Mesenchymal stem cell (in vitro differentiated cells and primary cell): ENCODE results near the gene PRRT1B.

Source experiments
- DNase-seq: peaks from one replicate; pipeline ENCODE4 v3.0.0-alpha.2; 2013
- H2AFZ ChIP-seq: one replicate; pipeline ENCODE4 v1.6.1; 2013; ENCODE audit warnings: low read depth, mild to moderate bottlenecking, control low read depth, inconsistent platforms, low read length, moderate library complexity
- H2AK5ac ChIP-seq: 2 replicates; pipeline ENCODE4 v1.6.1; 2013; ENCODE audit warnings: low read length, moderate library complexity, mild to moderate bottlenecking, inconsistent platforms; ENCODE audit not compliant: severe bottlenecking
- H2BK120ac ChIP-seq: one replicate; pipeline ENCODE4 v1.6.1; 2013; ENCODE audit warnings: low read depth, mild to moderate bottlenecking, inconsistent platforms, low read length, moderate library complexity
- H2BK12ac ChIP-seq, 2 experiments: one replicate each; pipeline ENCODE4 v1.6.1; 2013; ENCODE audit warnings: inconsistent platforms in 2 of 2, low read length in 2 of 2, mild to moderate bottlenecking in 2 of 2, moderate library complexity in 2 of 2, control low read depth in 1 of 2
- H2BK15ac ChIP-seq: one replicate; pipeline ENCODE4 v1.6.1; 2013; ENCODE audit warnings: mild to moderate bottlenecking, low read depth, inconsistent platforms; ENCODE audit not compliant: poor library complexity, severe bottlenecking
- H2BK5ac ChIP-seq: 2 replicates; pipeline ENCODE4 v1.6.1; 2013; ENCODE audit warnings: low read depth, mild to moderate bottlenecking, low read length, control low read depth, inconsistent platforms; ENCODE audit not compliant: poor library complexity, severe bottlenecking
- H3K14ac ChIP-seq, 2 experiments: one replicate each; pipeline ENCODE4 v1.6.1; 2013; ENCODE audit warnings: inconsistent platforms in 2 of 2, low read length in 2 of 2, control low read depth in 1 of 2, mild to moderate bottlenecking in 1 of 2, moderate library complexity in 1 of 2
- H3K18ac ChIP-seq, 2 experiments: one replicate each; pipeline ENCODE4 v1.6.1; 2013; ENCODE audit warnings: inconsistent platforms in 2 of 2, low read length in 2 of 2, control low read depth in 1 of 2, low read depth in 1 of 2, mild to moderate bottlenecking in 1 of 2
- H3K23ac ChIP-seq, 2 experiments: one replicate each; pipeline ENCODE4 v1.6.1; 2013; ENCODE audit warnings: inconsistent platforms in 2 of 2, low read length in 2 of 2, mild to moderate bottlenecking in 2 of 2, moderate library complexity in 2 of 2, control low read depth in 1 of 2
- H3K27ac ChIP-seq: 2 replicates; pipeline ENCODE4 v1.5.1; 2013; ENCODE audit warnings: mild to moderate bottlenecking, moderate library complexity, low read length, control low read depth, inconsistent platforms; ENCODE audit not compliant: poor library complexity, severe bottlenecking
- H3K27me3 ChIP-seq, 2 experiments: 2 replicates each; pipeline versions ENCODE4 v1.6.1 to v1.7.0; 2013; ENCODE audit warnings: low read length in 2 of 2, mild to moderate bottlenecking in 2 of 2, moderate library complexity in 2 of 2, control low read depth in 1 of 2, inconsistent platforms in 1 of 2; ENCODE audit not compliant: control insufficient read depth in 1 of 2, insufficient read depth in 1 of 2
- H3K36me3 ChIP-seq, 2 experiments: 2 replicates each; pipeline versions ENCODE4 v1.6.1 to v1.7.0; 2013; ENCODE audit warnings: low read length in 2 of 2, control low read depth in 1 of 2, inconsistent platforms in 1 of 2, low read depth in 1 of 2, mild to moderate bottlenecking in 1 of 2; ENCODE audit not compliant: insufficient read depth in 2 of 2, control insufficient read depth in 1 of 2
- H3K4ac ChIP-seq, 2 experiments: one replicate each; pipeline ENCODE4 v1.6.1; 2013; ENCODE audit warnings: inconsistent platforms in 2 of 2, low read length in 2 of 2, mild to moderate bottlenecking in 2 of 2, moderate library complexity in 2 of 2, control low read depth in 1 of 2, low read depth in 1 of 2
- H3K4me1 ChIP-seq: 2 replicates; pipeline ENCODE4 v1.6.1; 2013; ENCODE audit warnings: low read depth, low read length, control low read depth; ENCODE audit not compliant: control insufficient read depth, insufficient read depth
- H3K4me2 ChIP-seq: 2 replicates; pipeline ENCODE4 v1.6.1; 2013; ENCODE audit warnings: low read length, mild to moderate bottlenecking, inconsistent platforms; ENCODE audit not compliant: poor library complexity, severe bottlenecking
- H3K4me3 ChIP-seq, 2 experiments: 2 replicates each; pipeline versions ENCODE4 v1.5.1 to v1.7.0; 2013; ENCODE audit warnings: low read length in 2 of 2, mild to moderate bottlenecking in 2 of 2, control low read depth in 1 of 2, low read depth in 1 of 2; ENCODE audit not compliant: insufficient read depth in 1 of 2
- H3K79me1 ChIP-seq: replicated peaks from 2 replicates; pipeline ENCODE4 v1.6.1; 2013; ENCODE audit warnings: mild to moderate bottlenecking, control low read depth, low read length, inconsistent platforms; ENCODE audit not compliant: poor library complexity, severe bottlenecking
- H3K9ac ChIP-seq: 2 replicates; pipeline ENCODE4 v1.7.0; 2013; ENCODE audit warnings: mild to moderate bottlenecking, low read length, moderate library complexity
- H3K9me3 ChIP-seq: 2 replicates; pipeline ENCODE4 v1.7.0; 2013; ENCODE audit warnings: mild to moderate bottlenecking, low read length; ENCODE audit not compliant: control insufficient read depth
- H4K8ac ChIP-seq: one replicate; pipeline ENCODE4 v1.6.1; 2013; ENCODE audit warnings: inconsistent platforms, mild to moderate bottlenecking, low read length, moderate library complexity
- H4K91ac ChIP-seq: one replicate; pipeline ENCODE4 v1.6.1; 2013; ENCODE audit warnings: mild to moderate bottlenecking, low read length, inconsistent platforms
- WGBS: methylation state at CpG from one replicate; pipeline ENCODE4 v1.1.7; 2013; ENCODE audit warnings: mixed read lengths; 5-methylcytosine and 5-hydroxymethylcytosine counted together

The PRRT1B gene

DNA sequence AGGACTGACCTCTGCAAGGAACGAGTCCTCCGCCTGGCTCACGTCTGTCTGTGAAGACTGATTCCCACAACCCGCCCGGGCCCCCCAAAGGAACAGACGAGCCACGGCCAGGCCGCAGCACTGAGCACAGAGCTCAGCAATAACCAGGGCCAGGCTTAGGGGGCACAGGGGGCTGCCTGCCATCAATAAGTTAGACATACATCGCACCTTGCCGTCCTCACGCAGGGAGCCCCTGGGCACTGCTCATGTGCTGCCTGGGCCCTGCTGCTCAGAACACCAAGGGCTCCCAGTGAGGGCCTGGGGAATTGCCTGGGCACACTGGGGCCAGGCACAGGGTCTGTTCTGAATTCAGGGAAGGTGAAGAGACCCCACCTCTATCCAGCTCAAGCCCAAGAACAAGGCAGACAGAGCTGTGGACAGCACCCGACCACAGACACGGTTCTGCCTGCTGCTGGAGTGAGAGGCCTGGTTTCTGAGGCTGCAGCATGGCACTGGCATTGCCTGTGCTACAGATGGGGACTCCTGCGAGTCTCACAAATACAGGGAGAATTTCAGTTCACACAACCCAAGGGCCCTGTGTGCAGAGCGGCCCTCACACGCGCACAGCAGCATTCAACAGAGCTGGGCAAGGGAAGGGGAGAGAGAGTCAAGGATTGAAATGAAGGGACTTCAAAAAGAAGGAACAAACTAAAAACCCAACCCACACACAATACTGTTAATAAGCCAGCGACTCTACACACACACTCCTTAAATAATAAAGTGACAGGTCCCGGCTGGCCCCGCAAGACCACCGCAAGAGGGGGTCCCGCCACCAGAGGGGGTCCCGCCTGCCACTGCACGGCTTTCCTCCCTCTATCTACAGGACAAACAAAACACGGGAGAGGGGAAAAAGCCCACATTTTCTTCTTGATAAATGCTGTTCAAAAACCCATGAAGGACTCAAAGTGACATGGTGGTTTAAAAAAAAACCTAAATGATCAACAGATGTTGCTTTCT is 32.0 kb downstream of the PRRT1B start:
- Histone ChIP-seq H3K18ac (no peak overlapping the region), H3K27me3 (no peaks in the 10 kb centered on the region), H3K4me1 (no peaks in the 10 kb centered on the region), H4K91ac (no peak overlapping the region), H2AK5ac (no peak overlapping the region), H2AFZ (no peak overlapping the region), H2BK5ac (no peak overlapping the region), H2BK12ac (no peak overlapping the region), H4K8ac (no peak overlapping the region), H2BK120ac (no peak overlapping the region), H3K79me1 (no peaks in the 10 kb centered on the region), H3K9me3 (no peaks in the 10 kb centered on the region), H3K23ac (no peak overlapping the region), H3K27ac (no peak overlapping the region), H3K4me2 (no peak overlapping the region), H3K4me3 (no peak overlapping the region), H3K14ac (no peak overlapping the region), H2BK15ac (no peak overlapping the region), H3K9ac (no peak overlapping the region), H3K4ac (no peak overlapping the region), H3K36me3 (peaks cover 67 to 84% of the 10 kb centered on the region in 2 experiments)
- no peak for DNase-seq
- WGBS, result 92% methylated on average over 22 of the region's 25 CpGs

DNA sequence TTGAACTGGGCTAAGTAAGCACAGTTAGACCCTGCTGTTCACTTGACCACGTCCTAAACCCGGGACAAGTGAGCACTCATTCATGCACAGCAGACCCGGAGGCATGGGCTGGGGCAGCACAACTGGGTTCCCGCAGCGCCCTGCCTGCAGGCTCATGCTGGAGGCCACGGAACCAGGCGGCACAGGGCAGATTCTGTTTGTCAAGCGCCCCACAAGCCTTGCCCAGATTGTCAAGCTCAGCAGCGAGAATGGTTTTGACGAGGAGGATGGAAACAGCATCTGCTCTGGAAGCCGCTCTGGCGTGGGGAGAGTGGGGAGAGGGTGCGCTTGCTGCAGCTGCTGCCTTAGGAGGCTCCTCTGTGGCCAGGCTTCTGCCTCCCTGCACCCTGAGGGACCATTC is 32.7 kb downstream of the PRRT1B start:
- no peak for DNase-seq
- WGBS, result 96% methylated on average over 13 of the region's 13 CpGs
- no peak overlapping the region for H2BK120ac ChIP-seq
- no peak overlapping the region for H3K4me3 ChIP-seq
- H3K18ac ChIP-seq, result no peak overlapping the region
- no peak overlapping the region for H3K4me2 ChIP-seq
- peaks cover 74 to 84% of the 10 kb centered on the region in 2 experiments for H3K36me3 ChIP-seq
- no peak overlapping the region for H4K8ac ChIP-seq
- no peak overlapping the region for H3K9ac ChIP-seq
- no peaks in the 10 kb centered on the region for H3K9me3 ChIP-seq
- no peaks in the 10 kb centered on the region for H3K27me3 ChIP-seq
- no peak overlapping the region for H3K14ac ChIP-seq
- H2BK12ac ChIP-seq, result no peak overlapping the region
- H3K79me1 ChIP-seq, result no peaks in the 10 kb centered on the region
- H4K91ac ChIP-seq, result no peak overlapping the region
- no peak overlapping the region for H2AK5ac ChIP-seq
- H3K4ac ChIP-seq, result no peak overlapping the region
- no peak overlapping the region for H2AFZ ChIP-seq
- no peak overlapping the region for H2BK5ac ChIP-seq
- no peak overlapping the region for H2BK15ac ChIP-seq
- no peak overlapping the region for H3K27ac ChIP-seq
- no peaks in the 10 kb centered on the region for H3K4me1 ChIP-seq
- no peak overlapping the region for H3K23ac ChIP-seq

DNA sequence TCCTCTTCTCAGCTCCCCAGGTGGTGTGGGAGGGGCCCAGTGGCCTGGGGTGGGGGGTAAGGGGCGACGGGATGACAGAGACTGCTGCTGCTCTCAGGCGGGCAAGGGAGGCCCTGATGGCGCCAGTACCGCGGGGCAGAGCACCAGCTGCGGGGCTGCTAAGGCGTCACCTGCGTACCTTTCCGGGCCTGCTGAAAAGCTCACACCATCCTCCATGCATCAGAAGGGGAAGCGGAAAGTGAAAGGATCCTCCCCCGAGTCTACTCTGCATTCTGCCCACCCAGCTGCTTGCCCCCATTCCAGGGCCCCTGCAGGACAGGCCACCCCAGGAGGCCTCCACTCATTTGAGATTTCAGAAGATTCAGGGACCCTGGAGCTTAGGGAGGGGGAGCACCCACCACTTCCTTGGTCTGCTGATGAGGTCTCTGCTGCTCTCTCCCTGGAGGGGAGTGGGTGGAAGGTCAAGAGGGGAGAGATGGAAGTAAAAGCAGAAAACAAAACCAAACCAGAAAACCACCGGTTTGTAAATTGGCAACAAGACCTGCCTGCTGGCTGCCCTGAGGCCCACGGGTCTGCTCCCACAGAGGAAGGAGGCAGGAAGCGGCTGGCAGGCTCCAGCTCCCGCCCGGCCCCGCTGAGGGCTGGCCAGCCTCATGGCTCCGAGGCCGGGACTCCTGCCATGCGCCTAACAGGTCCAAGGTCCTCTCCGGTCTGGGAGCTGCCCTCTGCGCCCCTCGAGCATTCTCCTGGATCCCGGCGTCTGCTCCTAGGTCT is 33.6 kb downstream of the PRRT1B start:
- no peak overlapping the region for H3K4me2 ChIP-seq
- no peak overlapping the region for H3K4me3 ChIP-seq
- peaks cover 83 to 88% of the 10 kb centered on the region in 2 experiments for H3K36me3 ChIP-seq
- no peak overlapping the region for H3K9ac ChIP-seq
- H2AFZ ChIP-seq, result no peak overlapping the region
- no peak overlapping the region for H3K14ac ChIP-seq
- H3K79me1 ChIP-seq, result no peaks in the 10 kb centered on the region
- H3K4me1 ChIP-seq, result no peaks in the 10 kb centered on the region
- H2BK15ac ChIP-seq, result no peak overlapping the region
- no peak overlapping the region for H4K91ac ChIP-seq
- no peak overlapping the region for H3K27ac ChIP-seq
- no peak overlapping the region for H2BK12ac ChIP-seq
- no peak overlapping the region for H3K4ac ChIP-seq
- no peaks in the 10 kb centered on the region for H3K27me3 ChIP-seq
- H2AK5ac ChIP-seq, result no peak overlapping the region
- no peak overlapping the region for H2BK5ac ChIP-seq
- no peaks in the 10 kb centered on the region for H3K9me3 ChIP-seq
- no peak overlapping the region for H3K23ac ChIP-seq
- no peak overlapping the region for H3K18ac ChIP-seq
- H2BK120ac ChIP-seq, result no peak overlapping the region
- H4K8ac ChIP-seq, result no peak overlapping the region
- 93% methylated on average over 25 of the region's 26 CpGs for WGBS
- DNase-seq, result no peak

DNA sequence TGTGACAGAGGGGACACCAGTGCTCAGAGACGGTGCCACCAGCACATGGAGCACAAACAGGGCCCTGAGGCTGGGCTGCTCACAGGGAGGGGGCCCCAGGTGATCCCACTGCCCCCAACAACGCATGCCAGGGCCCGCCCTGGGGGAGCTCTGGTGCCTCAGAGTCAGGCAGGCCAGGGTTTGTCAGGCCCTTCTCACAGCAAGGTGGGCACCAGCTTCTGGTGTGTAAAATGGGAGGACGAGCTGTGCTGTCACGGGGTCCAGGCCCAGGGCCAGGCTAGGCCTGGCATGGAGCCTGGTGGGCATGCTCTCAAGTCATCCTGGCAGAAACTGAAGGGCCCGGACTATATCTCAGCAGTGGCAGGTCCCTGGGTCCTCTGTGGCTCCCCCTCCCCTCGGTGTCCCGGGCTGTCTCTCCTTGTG is 34.5 kb downstream of the PRRT1B start:
- WGBS, result 94% methylated on average over 8 of the region's 8 CpGs
- H2BK15ac ChIP-seq, result no peak overlapping the region

More for the DNA sequence above, 34.5 kb downstream of the PRRT1B start:
- Histone ChIP-seq H3K4me2 (no peak overlapping the region), H3K27ac (no peak overlapping the region), H2BK120ac (no peak overlapping the region), H3K9ac (no peak overlapping the region), H3K9me3 (no peaks in the 10 kb centered on the region), H3K4me3 (no peak overlapping the region), H3K14ac (no peak overlapping the region), H2AK5ac (no peak overlapping the region), H3K18ac (no peak overlapping the region), H3K36me3 (peaks cover 91 to 93% of the 10 kb centered on the region in 2 experiments), H3K4me1 (no peaks in the 10 kb centered on the region), H3K79me1 (no peaks in the 10 kb centered on the region), H3K23ac (no peak overlapping the region), H3K4ac (no peak overlapping the region), H2AFZ (no peak overlapping the region), H2BK5ac (no peak overlapping the region), H2BK12ac (no peak overlapping the region), H4K91ac (no peak overlapping the region), H3K27me3 (no peaks in the 10 kb centered on the region), H4K8ac (no peak overlapping the region)
- DNase-seq, result no peak
